Subcutaneous adipose tissue (tissue), 4 donors: Measurements from ENCODE around the gene CRNKL1. TPM values are rescaled to one million over a fixed set of nuclear protein-coding genes. Genes with fewer than 3 reads are reported as not detected.

Source experiments
- total RNA-seq, 4 donors: library from RNA; depleted of rRNA; stranded (reverse); fragments of >200 nt; gene quantifications; one replicate each; pipeline ENCODE4 v1.1.0, GENCODE V29; 2016
- TF ChIP-seq, protein P1 (sequence below): fragments of 450-650 bp; IDR thresholded peaks from one replicate; pipeline ENCODE4 v1.5.1; 2016; ENCODE audit warnings: low read depth, mild to moderate bottlenecking, control low read depth, antibody characterized with exemption, moderate library complexity

The CRNKL1 gene
- total RNA-seq, 4 donors from 2014 or later = 20.2 to 38.6 (median 23.5) TPM

DNA sequence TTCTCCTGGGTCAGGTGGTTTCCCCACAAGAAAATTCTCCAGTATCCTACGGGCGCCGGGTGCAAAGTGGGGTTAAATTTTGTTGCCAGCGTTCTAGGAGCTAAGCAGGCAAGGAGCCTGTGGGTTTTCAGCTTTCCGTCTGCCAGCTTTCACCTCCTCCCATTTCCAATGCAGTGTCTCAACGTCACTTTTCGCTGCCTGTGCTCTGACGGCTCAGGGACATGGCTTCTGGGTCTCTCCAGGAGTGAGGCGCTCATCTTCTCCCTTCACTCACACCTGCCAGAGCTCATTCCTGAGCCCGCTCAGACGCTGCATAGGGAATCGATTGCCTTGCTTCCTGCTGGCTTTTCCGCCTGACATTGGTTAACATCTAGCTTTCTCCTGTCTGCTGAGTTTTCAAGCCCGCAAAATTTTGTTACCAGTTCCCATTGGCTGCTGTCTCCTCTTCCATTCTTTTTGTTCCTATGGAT is 42.4 kb downstream of the CRNKL1 start:
- TF ChIP-seq, protein P1, sequence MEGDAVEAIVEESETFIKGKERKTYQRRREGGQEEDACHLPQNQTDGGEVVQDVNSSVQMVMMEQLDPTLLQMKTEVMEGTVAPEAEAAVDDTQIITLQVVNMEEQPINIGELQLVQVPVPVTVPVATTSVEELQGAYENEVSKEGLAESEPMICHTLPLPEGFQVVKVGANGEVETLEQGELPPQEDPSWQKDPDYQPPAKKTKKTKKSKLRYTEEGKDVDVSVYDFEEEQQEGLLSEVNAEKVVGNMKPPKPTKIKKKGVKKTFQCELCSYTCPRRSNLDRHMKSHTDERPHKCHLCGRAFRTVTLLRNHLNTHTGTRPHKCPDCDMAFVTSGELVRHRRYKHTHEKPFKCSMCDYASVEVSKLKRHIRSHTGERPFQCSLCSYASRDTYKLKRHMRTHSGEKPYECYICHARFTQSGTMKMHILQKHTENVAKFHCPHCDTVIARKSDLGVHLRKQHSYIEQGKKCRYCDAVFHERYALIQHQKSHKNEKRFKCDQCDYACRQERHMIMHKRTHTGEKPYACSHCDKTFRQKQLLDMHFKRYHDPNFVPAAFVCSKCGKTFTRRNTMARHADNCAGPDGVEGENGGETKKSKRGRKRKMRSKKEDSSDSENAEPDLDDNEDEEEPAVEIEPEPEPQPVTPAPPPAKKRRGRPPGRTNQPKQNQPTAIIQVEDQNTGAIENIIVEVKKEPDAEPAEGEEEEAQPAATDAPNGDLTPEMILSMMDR = no peak

DNA sequence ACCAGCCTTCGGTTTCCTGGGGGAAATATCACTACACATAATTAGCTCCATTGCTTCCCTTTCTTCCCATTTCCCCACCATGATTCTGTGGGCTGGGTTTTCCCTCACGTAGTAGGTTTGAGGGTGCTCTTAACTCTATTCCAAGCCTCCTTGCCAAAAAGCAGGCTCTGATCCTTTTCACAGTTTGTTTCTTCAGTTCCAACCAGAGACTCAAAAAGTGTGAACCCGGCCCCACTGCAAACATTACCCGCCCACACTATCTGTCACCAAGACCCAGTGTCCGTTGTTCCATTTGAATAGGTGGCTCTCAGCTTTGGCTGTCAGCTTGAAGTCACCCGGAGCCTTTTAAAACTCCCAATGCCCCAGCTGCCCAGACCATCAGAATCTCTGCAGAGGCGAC is 46.9 kb downstream of the CRNKL1 start:
- TF ChIP-seq, protein P1 = no peak

DNA sequence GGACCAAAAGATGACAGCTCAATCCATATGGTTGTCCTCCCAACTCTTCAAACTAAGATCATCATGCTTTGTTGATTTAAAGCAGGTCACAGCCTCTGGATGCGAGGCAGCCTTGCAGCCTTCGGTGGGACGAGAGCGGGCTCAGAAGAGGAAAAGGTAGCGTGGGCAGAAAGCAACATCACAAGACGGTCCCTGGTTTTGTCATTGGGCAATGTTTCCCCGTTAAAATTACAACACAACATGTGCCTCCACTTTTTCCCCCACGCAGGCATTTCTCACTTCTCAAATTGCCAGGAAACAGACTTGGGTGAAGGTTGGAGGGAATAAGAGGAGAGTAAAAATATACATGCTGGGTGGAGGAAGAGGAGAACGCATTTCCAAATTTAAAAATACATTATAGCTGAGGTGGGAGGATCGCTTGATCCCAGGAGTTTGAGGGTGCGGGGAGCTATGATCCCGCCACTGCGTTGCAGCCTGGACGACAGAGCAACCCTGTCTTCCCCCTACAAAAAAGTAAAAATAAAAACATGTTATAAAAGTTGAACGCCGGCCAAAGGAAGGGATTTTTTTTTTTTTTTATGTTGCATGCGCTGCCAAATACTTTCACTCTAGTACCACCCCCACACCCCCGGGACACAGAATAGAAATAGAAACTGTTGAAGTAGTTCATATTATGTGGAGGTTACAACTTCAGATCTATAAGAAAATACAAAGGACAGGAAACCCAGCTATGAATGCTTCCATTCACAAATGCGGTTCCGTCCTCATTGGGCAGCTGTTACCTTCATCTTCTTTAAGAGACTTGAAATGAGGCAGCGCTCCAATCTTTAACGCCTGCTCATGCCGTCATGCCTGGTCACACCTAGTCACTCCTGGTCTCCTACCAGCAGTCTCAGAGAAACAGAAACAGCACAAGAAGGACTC is 49.0 kb downstream of the CRNKL1 start:
- TF ChIP-seq, protein P1 = no peak

DNA sequence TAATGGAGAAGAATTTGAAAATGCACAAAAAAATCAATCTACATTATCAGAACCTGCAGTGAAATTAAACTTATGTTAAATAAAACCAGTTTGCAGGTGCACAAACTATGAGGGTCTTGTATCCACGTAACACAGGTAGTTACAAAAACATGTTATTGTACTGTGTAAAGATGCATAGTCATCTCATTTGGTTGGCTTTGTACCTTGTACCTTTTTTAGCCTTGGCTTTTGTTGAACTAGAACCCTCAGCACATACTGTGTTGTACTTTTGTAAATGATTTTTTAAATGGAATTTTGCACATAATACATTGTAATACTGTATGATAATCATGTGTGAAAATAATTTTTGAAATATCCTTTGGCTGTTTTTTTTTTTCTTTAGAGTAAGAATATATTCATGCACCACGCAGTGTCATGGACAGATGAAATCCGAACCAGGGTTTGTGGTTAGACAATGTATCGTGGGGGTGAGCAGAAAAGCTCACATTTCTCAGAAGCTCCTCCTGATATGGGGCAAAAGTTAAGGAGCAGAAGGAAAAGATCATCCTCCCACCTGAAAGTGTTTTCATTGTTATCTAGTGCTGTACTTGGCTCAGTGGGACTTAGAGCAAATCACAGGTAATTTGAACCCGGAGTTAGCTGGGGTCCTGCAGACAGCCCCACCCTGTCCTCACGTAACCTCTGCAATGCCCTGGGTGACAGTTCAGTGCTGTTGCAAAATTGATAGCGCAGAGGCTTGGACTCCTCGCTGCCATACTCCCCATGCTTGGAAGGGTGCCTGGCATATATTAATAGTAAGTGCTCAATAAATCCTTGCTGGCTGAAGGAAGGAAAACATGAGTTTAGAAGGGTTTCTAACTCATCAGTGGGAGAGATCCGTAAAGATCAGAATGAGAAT is 49.9 kb downstream of the CRNKL1 start:
- TF ChIP-seq, protein P1 = no peak

DNA sequence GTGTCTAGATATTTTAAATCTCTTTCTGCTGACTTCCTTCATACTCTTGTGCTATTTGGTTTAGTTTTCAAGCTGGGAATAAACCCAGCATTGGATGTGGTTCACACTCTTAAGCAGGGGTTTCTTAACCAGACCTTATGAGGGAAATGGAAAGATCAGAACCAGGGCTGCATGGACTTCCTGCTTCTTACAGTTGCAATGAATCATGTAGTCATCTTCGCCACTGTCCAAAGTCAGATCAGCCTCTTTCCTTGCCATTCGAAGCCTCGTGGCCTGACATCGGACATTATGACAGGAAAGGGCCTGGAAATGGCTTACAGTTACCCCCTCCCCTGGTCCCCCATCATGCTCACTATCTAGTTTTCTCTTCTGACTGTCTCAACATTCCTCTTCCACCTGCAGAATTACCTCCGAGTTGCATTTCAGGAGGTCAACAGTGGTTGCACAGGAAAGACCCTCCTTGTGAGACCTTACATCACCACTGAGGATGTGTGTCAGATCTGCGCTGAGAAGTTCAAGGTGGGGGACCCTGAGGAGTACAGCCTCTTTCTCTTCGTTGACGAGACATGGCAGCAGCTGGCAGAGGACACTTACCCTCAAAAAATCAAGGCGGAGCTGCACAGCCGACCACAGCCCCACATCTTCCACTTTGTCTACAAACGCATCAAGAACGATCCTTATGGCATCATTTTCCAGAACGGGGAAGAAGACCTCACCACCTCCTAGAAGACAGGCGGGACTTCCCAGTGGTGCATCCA is 51.9 kb downstream of the CRNKL1 start:
- TF ChIP-seq, protein P1 = no peak

DNA sequence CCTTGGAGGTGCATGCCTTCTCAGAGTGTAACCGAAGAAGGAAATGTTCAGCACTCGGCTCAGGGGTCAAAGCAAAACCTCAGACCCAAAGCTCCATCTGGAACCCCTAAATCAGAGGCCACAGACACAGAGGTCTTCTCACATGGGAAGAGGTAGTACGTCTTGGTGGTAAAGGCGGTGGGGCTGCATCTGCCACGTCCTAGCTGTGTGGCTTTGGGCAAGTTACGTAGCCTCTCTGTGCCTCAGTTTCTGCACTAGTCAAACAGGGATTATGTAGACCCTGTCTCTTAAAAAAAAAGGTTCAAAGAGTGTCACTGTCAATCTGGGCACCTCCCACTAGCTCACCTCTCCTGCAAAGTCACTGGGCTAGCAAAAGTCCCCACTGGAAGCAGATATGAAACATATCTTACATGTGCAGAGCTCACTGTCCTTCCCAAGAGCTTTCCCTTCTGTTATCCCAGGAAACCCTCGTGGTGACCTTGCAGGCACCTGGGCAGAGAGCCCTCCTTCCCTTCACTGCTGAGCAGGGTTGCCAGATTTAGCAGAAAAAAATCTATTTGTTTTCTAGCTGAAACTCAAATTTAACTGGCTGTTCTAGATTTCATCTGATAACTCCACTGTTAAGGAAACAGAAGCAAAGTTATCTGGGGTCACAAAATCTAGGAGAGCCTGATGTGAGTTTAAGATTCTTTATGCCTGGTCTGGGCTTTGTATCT is 53.1 kb downstream of the CRNKL1 start:
- TF ChIP-seq, protein P1 = no peak
